Testis (tissue), 3 donors: Measurements from ENCODE around the gene PRKAG2. TPM values are rescaled to one million over a fixed set of nuclear protein-coding genes. Genes with fewer than 3 reads are reported as not detected.

Experiments
- DNase-seq: peaks from one replicate; pipeline ENCODE4 v3.0.0-alpha.2; 2019
- H3K27ac ChIP-seq, 2 donors: fragments of 200-600 bp; sonication (generic); one replicate each; pipeline ENCODE4 v1.5.1; 2019
- H3K27me3 ChIP-seq: fragments of 200-600 bp; sonication (generic); one replicate; pipeline ENCODE4 v1.5.1; 2019
- H3K36me3 ChIP-seq: fragments of 200-600 bp; sonication (generic); one replicate; pipeline ENCODE4 v1.5.1; 2017; ENCODE audit warnings: low read depth; ENCODE audit errors: missing control alignments
- H3K4me1 ChIP-seq: fragments of 200-600 bp; sonication (generic); one replicate; pipeline ENCODE4 v1.5.1; 2019
- H3K4me3 ChIP-seq, 2 donors: fragments of 200-600 bp; sonication (generic); one replicate each; pipeline ENCODE4 v1.5.1; 2017 to 2019
- H3K9me3 ChIP-seq: fragments of 200-600 bp; sonication (generic); one replicate; pipeline ENCODE4 v1.5.1; 2017
- CTCF ChIP-seq, 3 experiments: fragments of 450-650 bp in 2 of 3; fragments of 200-600 bp in 1 of 3; sonication (generic) in 1 of 3; IDR thresholded peaks; one replicate each; pipeline ENCODE4 v1.5.1; 2016 to 2019; ENCODE audit warnings: antibody characterized with exemption in 3 of 3, mild to moderate bottlenecking in 2 of 3, moderate library complexity in 1 of 3
- POLR2A ChIP-seq: fragments of 450-650 bp; IDR thresholded peaks from one replicate; pipeline ENCODE4 v1.6.1; 2017; ENCODE audit warnings: antibody characterized with exemption, mild to moderate bottlenecking, moderate library complexity
- WGBS, 2 donors: methylation state at CpG; one replicate each; pipeline ENCODE4 v1.1.5; 2018; 5-methylcytosine and 5-hydroxymethylcytosine counted together
- intact Hi-C: fragments of 100-400 bp; cut with DNase I; formaldehyde crosslinking; loops from one replicate; pipeline ENCODE4 v1.15.1; 2023; ENCODE audit warnings: low total_unique reads
- polyA plus RNA-seq: library from polyadenylated mRNA; stranded (reverse); fragments of 350-450 nt; fragmentation: Illumina TruSeq; extraction: RNeasy Lipid Tissue Mini Kit (QIAGEN cat#74804); gene quantifications from one replicate; pipeline ENCODE4 v1.2.3, GENCODE V29; 2014; ENCODE audit warnings: low read depth, low replicate concordance; ENCODE audit not compliant: insufficient read depth
- total RNA-seq, 2 donors: library from RNA; depleted of rRNA; stranded (reverse); fragments of >200 nt; gene quantifications; one replicate each; pipeline ENCODE4 v1.2.3, GENCODE V29; 2016

Gene PRKAG2
- total and polyA plus RNA-seq, 3 donors from 2014 or later: 27.9 to 28.7 (median 28.6) TPM

- Histone ChIP-seq H3K27me3 (no peaks in the 10 kb centered on the region), H3K4me3 (no peak overlapping the region), H3K27ac (no peak overlapping the region), H3K36me3 (no peaks in the 10 kb centered on the region), H3K9me3 (no peaks in the 10 kb centered on the region), H3K4me1 (no peaks in the 10 kb centered on the region)
- intact Hi-C loops: no loop called here
- WGBS, 2 donors: 73 to 86% methylated on average over 17 of the region's 17 CpGs
- no peak for DNase-seq
- TF ChIP-seq CTCF (IDR thresholded peaks at IDR 0.05) (no peak), POLR2A (no peak)
These were observed 38.0 kb downstream of the PRKAG2 start for GRCh38 chr7:151838861-151839381.

GRCh38 chr7:151838072-151838471 is 38.8 kb downstream of the PRKAG2 start:
- no peak overlapping the region for H3K27ac ChIP-seq

DNA sequence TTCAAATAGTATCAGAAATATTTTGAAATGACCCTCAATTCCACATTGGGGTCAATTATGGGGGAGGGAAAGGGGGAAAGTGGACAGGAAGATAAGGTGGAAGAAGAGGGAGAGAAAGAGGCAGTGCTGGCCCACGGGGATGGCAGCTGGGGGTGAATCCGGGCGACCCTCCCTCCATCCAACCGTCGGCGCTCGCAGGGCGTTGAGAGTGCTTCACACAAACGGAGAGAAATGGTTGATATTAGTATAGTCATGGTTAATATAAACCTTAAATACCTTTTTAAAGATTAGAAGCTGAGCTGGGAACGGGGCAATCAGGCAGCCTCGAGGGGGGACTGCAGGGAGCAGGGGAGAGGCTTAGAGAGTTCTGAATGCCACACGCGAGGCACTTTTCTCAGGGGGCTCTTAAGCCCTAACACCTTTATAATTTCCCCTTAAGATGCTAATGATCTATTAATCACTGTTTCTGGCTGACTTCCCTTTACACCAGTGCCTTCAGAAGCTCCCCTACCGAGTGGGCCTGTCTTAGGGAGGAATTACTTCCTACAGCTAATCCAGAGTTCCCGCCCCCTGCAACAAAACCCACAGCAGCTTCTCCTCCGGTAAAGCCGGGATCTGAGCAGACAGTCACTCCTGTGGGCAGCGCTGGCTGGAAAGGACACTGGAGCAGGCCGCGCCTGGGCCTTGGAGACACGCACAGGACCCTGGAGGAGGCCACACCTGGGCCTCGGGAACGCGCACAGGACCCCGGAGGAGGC is 39.5 kb downstream of the PRKAG2 start:
- WGBS, 2 donors: 76 to 77% methylated on average over 16 to 25 of the region's 25 CpGs
- no peaks in the 10 kb centered on the region for H3K27me3 ChIP-seq
- no peaks in the 10 kb centered on the region for H3K9me3 ChIP-seq
- no peak overlapping the region for H3K4me3 ChIP-seq
- no peak for DNase-seq
- H3K27ac ChIP-seq: no peak overlapping the region
- TF ChIP-seq CTCF (IDR thresholded peaks at IDR 0.05) (no peak), POLR2A (no peak)
- H3K4me1 ChIP-seq: no peaks in the 10 kb centered on the region
- no peaks in the 10 kb centered on the region for H3K36me3 ChIP-seq
- intact Hi-C loops: no loop called here

More at GRCh38 chr7:151838072-151838471, 38.8 kb downstream of the PRKAG2 start:
- DNase-seq: no peak
- intact Hi-C loops: no loop called here
- no peaks in the 10 kb centered on the region for H3K9me3 ChIP-seq
- 67 to 79% methylated on average over 4 to 7 of the region's 7 CpGs for WGBS, 2 donors
- H3K4me1 ChIP-seq: no peaks in the 10 kb centered on the region
- H3K27me3 ChIP-seq: no peaks in the 10 kb centered on the region
- TF ChIP-seq CTCF (IDR thresholded peaks at IDR 0.05) (no peak), POLR2A (no peak)
- no peaks in the 10 kb centered on the region for H3K36me3 ChIP-seq
- no peak overlapping the region for H3K4me3 ChIP-seq

- H3K9me3 ChIP-seq: no peaks in the 10 kb centered on the region
- no peak overlapping the region for H3K4me3 ChIP-seq
- DNase-seq: no peak
- no peak overlapping the region for H3K27ac ChIP-seq
- H3K4me1 ChIP-seq: no peaks in the 10 kb centered on the region
- WGBS, 2 donors: 84 to 87% methylated on average over 9 to 12 of the region's 12 CpGs
- H3K27me3 ChIP-seq: no peaks in the 10 kb centered on the region
- intact Hi-C loops: no loop called here
- no peak for TF ChIP-seq CTCF (IDR thresholded peaks at IDR 0.05)
- TF ChIP-seq POLR2A: no peak
- no peaks in the 10 kb centered on the region for H3K36me3 ChIP-seq
These were observed 40.0 kb downstream of the PRKAG2 start for GRCh38 chr7:151836927-151837205.
